Astrocyte (in vitro differentiated cells and primary cell): ENCODE measurements around the gene MAEA. TPM values are rescaled to one million over a fixed set of nuclear protein-coding genes. Genes with fewer than 3 reads are reported as not detected.

Experiments
- DNase-seq: peaks from one replicate; pipeline ENCODE4 v3.0.0-alpha.2; 2010; ENCODE audit warnings: low read depth
- FAIRE-seq: peaks from 2 replicates; lab custom pipeline; 2011; peaks lifted over from hg19 to GRCh38; lab: Jason Lieb, UNC
- H2AFZ ChIP-seq: 2 replicates; pipeline ENCODE4 v1.6.0; 2012; ENCODE audit warnings: low read depth, low read length, inconsistent platforms
- H3K27ac ChIP-seq: 2 replicates; pipeline ENCODE4 v1.5.1; 2011; ENCODE audit warnings: low read depth, low read length, inconsistent platforms
- H3K27me3 ChIP-seq: 2 replicates; pipeline ENCODE4 v1.6.0; 2011; ENCODE audit warnings: low read length, inconsistent platforms; ENCODE audit not compliant: insufficient read depth
- H3K36me3 ChIP-seq: 2 replicates; pipeline ENCODE4 v1.5.1; 2011; ENCODE audit warnings: low read length, inconsistent platforms; ENCODE audit not compliant: insufficient read depth
- H3K4me1 ChIP-seq: 2 replicates; pipeline ENCODE4 v1.5.1; 2011; ENCODE audit warnings: low read length, inconsistent platforms; ENCODE audit not compliant: insufficient read depth
- H3K4me2 ChIP-seq: 2 replicates; pipeline ENCODE4 v1.6.0; 2012; ENCODE audit warnings: low read length, inconsistent platforms
- H3K4me3 ChIP-seq: 2 replicates; pipeline ENCODE4 v1.5.1; 2011; ENCODE audit warnings: low read depth, mild to moderate bottlenecking, low read length, inconsistent platforms; ENCODE audit not compliant: insufficient read depth
- H3K79me2 ChIP-seq: 2 replicates; pipeline ENCODE4 v1.6.0; 2012; ENCODE audit warnings: mild to moderate bottlenecking, low read length, inconsistent platforms; ENCODE audit not compliant: insufficient read depth
- H3K9ac ChIP-seq: 2 replicates; pipeline ENCODE4 v1.6.0; 2012; ENCODE audit warnings: mild to moderate bottlenecking, low read length, inconsistent platforms
- H3K9me3 ChIP-seq: 2 replicates; pipeline ENCODE4 v1.5.1; 2012; ENCODE audit warnings: low read depth, mild to moderate bottlenecking, low read length, inconsistent platforms; ENCODE audit not compliant: insufficient read depth
- H4K20me1 ChIP-seq: 2 replicates; pipeline ENCODE4 v1.6.0; 2012; ENCODE audit warnings: low read length, inconsistent platforms; ENCODE audit not compliant: insufficient read depth
- H3K27ac Mint-ChIP-seq: one replicate; pipeline ENCODE4 v1.8.0; 2021; ENCODE audit warnings: mild to moderate bottlenecking, mixed read lengths; ENCODE audit not compliant: unreplicated experiment
- H3K27me3 Mint-ChIP-seq: one replicate; pipeline ENCODE4 v1.8.0; 2021; ENCODE audit warnings: low read depth, mixed read lengths; ENCODE audit not compliant: unreplicated experiment
- H3K36me3 Mint-ChIP-seq: one replicate; pipeline ENCODE4 v1.8.0; 2021; ENCODE audit warnings: low read depth, mixed read lengths; ENCODE audit not compliant: unreplicated experiment
- H3K4me1 Mint-ChIP-seq: one replicate; pipeline ENCODE4 v1.8.0; 2021; ENCODE audit warnings: low read depth, mixed read lengths; ENCODE audit not compliant: unreplicated experiment
- H3K4me3 Mint-ChIP-seq: one replicate; pipeline ENCODE4 v1.8.0; 2021; ENCODE audit warnings: mild to moderate bottlenecking, moderate library complexity, mixed read lengths; ENCODE audit not compliant: unreplicated experiment
- H3K9me3 Mint-ChIP-seq: one replicate; pipeline ENCODE4 v1.8.0; 2021; ENCODE audit warnings: mild to moderate bottlenecking, mixed read lengths; ENCODE audit not compliant: unreplicated experiment
- CTCF ChIP-seq: IDR thresholded peaks from 2 replicates; pipeline ENCODE4 v1.5.1; 2011; ENCODE audit warnings: low read depth, mild to moderate bottlenecking, inconsistent platforms, low read length, moderate library complexity; ENCODE audit not compliant: insufficient read depth
- EZH2 ChIP-seq: IDR thresholded peaks from 2 replicates; pipeline ENCODE4 v1.6.1; 2012; ENCODE audit warnings: mild to moderate bottlenecking, low read length, inconsistent platforms; ENCODE audit not compliant: insufficient read depth
- total RNA-seq: library from RNA; stranded (reverse); gene quantifications from 2 replicates; pipeline ENCODE4 v1.2.1, GENCODE V29; 2021

MAEA gene
- total RNA-seq, 1 donor from 2014 or later = 79.3 TPM

GRCh38 chr4:1352567-1352900 is 62.8 kb downstream of the MAEA start:
- Histone ChIP-seq H3K4me3 (no peak overlapping the region), H3K27ac (no peak overlapping the region), H3K4me1 (peaks cover 7% of the 10 kb centered on the region), H3K27me3 (no peaks in the 10 kb centered on the region), H3K79me2 (peaks cover 22% of the 10 kb centered on the region), H3K9ac (no peak overlapping the region), H4K20me1 (peaks cover 13% of the 10 kb centered on the region), H2AFZ (no peak overlapping the region), H3K9me3 (no peaks in the 10 kb centered on the region), H3K36me3 (no peaks in the 10 kb centered on the region), H3K4me2 (no peak overlapping the region)
- H3K27me3 Mint-ChIP-seq = no peaks in the 10 kb centered on the region
- peaks cover 21% of the 10 kb centered on the region for H3K4me1 Mint-ChIP-seq
- no peak overlapping the region for H3K27ac Mint-ChIP-seq
- no peaks in the 10 kb centered on the region for H3K9me3 Mint-ChIP-seq
- H3K36me3 Mint-ChIP-seq = peaks cover 8% of the 10 kb centered on the region
- DNase-seq (no peak), FAIRE-seq (no peak)
- H3K4me3 Mint-ChIP-seq = no peak overlapping the region
- TF ChIP-seq EZH2 (no peak), CTCF (no peak)

DNA sequence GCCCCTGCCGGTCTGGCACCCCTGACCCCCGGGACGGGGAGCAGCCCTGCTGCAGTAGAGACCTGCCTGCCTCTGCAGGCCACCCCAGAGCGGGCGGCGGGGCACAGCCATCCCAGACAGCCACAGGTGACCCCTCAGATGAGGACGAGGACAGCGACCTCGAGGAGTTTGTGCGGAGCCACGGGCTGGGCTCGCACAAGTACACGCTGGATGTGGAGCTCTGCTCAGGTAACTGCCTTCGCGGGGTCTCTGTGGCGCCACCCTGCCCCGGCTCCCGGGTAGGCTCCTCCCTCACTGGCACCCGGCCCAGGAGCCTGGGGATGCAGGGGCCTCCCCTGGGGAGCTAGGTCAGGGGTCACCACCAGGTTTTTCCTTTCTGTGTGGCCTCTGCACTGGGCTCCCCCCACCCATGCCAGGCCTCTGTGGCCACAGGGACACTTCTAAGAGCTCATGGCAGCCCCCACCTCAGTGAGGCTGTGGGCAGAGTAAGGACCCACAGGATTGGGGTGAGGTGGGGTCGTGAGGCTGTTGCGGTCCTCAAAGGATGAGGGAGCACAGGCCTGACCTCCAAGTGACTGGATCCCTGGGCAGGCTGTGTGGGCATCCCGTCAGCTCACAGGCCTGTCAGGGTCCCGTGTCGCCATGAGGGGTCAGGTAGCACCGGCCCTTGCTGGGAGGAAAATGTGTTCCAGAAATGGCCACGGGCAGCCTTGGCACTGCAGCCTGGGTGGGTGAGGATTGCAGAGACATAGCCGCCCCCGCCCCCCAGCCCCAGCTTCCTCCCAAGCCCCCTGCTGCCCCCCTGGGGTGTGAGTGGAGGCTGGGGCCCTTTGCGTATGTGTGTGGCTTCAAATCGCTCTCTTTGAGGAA is 63.7 kb downstream of the MAEA start:
- Mint-ChIP-seq H3K27me3 (no peaks in the 10 kb centered on the region), H3K4me1 (peaks cover 14% of the 10 kb centered on the region), H3K4me3 (no peak overlapping the region), H3K9me3 (no peaks in the 10 kb centered on the region), H3K36me3 (peaks cover 11% of the 10 kb centered on the region), H3K27ac (no peak overlapping the region)
- TF ChIP-seq EZH2 = no peak
- no peak for TF ChIP-seq CTCF
- H3K36me3 ChIP-seq = no peaks in the 10 kb centered on the region
- peaks cover 18% of the 10 kb centered on the region for H3K79me2 ChIP-seq
- no peak overlapping the region for H3K4me3 ChIP-seq
- no peak overlapping the region for H3K9ac ChIP-seq
- H3K27ac ChIP-seq = no peak overlapping the region
- no peak overlapping the region for H2AFZ ChIP-seq
- H3K4me2 ChIP-seq = no peak overlapping the region
- H4K20me1 ChIP-seq = peaks cover 13% of the 10 kb centered on the region
- no peak for DNase-seq
- no peaks in the 10 kb centered on the region for H3K27me3 ChIP-seq
- no peak for FAIRE-seq
- no peaks in the 10 kb centered on the region for H3K4me1 ChIP-seq
- H3K9me3 ChIP-seq = no peaks in the 10 kb centered on the region
